GM12873 (cell line): Measurements from ENCODE around the gene TJP1.

Source experiments
- TF ChIP-seq, protein P1 (sequence below): IDR thresholded peaks from 2 replicates; pipeline ENCODE4 v1.5.1; 2012; ENCODE audit warnings: low read depth, mild to moderate bottlenecking, moderate library complexity, low read length, control low read depth; ENCODE audit not compliant: insufficient read depth; ENCODE audit errors: missing control alignments

The TJP1 gene

DNA sequence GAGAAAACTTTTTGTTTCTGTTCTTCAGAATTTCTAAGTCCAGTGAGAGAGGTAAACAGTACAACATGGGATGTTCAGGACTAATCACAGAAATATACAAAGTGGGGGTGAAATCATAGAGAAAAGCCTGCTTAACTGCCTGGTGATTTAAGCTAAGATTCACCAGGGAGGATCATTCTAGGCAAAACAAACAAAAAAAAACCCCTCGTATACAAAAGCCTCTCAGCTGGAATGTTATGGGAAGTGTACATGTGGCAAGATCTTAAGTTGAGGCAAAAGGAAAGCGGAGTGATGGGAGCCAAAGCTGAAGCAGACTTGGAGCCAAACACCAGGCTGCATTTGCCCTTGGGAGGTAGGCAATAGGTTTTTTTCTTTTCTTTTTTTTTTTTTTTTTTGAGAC is 40.0 kb upstream of the TJP1 start:
- TF ChIP-seq, protein P1, sequence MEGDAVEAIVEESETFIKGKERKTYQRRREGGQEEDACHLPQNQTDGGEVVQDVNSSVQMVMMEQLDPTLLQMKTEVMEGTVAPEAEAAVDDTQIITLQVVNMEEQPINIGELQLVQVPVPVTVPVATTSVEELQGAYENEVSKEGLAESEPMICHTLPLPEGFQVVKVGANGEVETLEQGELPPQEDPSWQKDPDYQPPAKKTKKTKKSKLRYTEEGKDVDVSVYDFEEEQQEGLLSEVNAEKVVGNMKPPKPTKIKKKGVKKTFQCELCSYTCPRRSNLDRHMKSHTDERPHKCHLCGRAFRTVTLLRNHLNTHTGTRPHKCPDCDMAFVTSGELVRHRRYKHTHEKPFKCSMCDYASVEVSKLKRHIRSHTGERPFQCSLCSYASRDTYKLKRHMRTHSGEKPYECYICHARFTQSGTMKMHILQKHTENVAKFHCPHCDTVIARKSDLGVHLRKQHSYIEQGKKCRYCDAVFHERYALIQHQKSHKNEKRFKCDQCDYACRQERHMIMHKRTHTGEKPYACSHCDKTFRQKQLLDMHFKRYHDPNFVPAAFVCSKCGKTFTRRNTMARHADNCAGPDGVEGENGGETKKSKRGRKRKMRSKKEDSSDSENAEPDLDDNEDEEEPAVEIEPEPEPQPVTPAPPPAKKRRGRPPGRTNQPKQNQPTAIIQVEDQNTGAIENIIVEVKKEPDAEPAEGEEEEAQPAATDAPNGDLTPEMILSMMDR, result no peak

- TF ChIP-seq, protein P1, result no peak
These were observed 38.6 kb upstream of the TJP1 start for GRCh38 chr15:29860872-29861271.

- TF ChIP-seq, protein P1, result no peak
These were observed 37.9 kb upstream of the TJP1 start for GRCh38 chr15:29859973-29860715.

GRCh38 chr15:29859293-29859692 is 37.0 kb upstream of the TJP1 start:
- TF ChIP-seq, protein P1, result no peak

GRCh38 chr15:29857221-29857789 is 35.0 kb upstream of the TJP1 start:
- TF ChIP-seq, protein P1, result no peak

GRCh38 chr15:29854413-29854812 is 32.1 kb upstream of the TJP1 start:
- TF ChIP-seq, protein P1, result no peak

DNA sequence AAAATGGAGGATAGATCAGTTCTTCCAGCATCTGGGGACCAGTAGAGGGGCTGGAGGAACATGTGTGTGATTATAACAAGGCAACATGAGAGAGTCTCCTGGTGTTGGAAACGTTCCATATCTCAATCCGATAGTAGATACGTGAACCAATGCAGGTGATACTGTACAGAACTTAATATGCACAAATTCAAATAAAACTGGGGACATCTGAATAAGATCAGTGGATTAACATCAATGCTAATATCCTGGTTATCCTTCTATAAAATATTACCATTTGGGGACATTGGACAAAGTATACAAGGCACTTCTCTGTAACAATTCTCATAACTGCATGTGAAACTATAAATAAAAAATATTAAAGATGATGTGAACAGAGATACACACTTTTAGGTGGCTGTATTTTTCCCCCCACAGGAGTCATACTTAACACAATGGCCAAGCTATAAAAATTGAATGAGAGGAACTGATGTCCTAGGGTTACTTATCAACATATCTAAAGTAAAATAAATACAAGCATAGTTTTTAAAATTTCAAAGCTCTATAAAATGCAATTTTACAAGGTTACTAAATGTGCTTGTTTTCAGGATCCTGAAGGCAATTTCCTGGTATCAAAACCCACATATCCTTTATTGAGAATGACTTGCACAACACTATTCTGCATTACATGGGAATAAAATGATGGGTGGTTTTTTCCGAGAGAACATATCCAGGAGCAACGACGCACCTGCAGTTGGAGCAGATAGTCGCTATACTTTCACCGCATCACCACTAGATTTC is 31.1 kb upstream of the TJP1 start:
- TF ChIP-seq, protein P1, result no peak
